AG04449 (cell line): ENCODE data around the gene MAP3K21.

Experiments used
- CTCF ChIA-PET: fragments of 350-600 bp; formaldehyde crosslinking; extraction: SDS; loops from one replicate; lab custom pipeline; 2021; ENCODE audit warnings: antibody characterized with exemption; lab: Yijun Ruan, JAX
- POLR2A ChIA-PET: fragments of 400-600, 350-600 bp; formaldehyde crosslinking; extraction: SDS; loops from one replicate; lab custom pipeline; 2020; ENCODE audit warnings: antibody characterized with exemption, inconsistent platforms; lab: Yijun Ruan, JAX
- DNase-seq: peaks from one replicate; pipeline ENCODE4 v3.0.0-alpha.2; 2010; ENCODE audit warnings: low read depth, low spot score
- H3K4me3 ChIP-seq: 2 replicates; pipeline ENCODE4 v1.5.1; 2011; ENCODE audit warnings: low read depth, mild to moderate bottlenecking, control low read depth, low read length
- TF ChIP-seq, protein P1 (sequence below): IDR thresholded peaks from one replicate; pipeline ENCODE4 v1.5.1; 2011; ENCODE audit warnings: mild to moderate bottlenecking, moderate library complexity, low read length, control low read depth, inconsistent platforms; ENCODE audit not compliant: insufficient read depth; ENCODE audit errors: missing control alignments

MAP3K21 gene

DNA sequence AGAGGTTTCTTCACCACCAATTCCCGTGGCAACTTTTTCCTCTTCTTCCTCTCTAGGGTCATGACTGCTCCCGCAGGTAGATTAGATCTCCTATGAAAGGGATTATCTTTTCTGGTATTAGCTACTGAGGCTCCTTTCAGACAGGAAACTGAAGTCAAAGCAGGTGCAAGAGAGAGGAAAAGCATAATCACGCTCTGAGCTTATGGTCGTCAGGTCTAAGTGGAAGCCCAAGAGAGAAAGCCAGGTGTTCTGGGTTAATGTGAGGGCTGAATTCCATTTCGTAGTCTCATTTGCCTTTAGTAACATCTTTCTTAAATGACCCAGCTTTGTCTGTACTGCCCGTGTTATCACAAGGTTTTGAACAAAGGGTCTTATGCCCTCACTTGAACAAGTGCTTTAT is 8.3 kb upstream of the MAP3K21 start:
- H3K4me3 ChIP-seq, result no peak overlapping the region
- ChIA-PET POLR2A (no interaction called here), CTCF (no interaction called here)
- TF ChIP-seq, protein P1, sequence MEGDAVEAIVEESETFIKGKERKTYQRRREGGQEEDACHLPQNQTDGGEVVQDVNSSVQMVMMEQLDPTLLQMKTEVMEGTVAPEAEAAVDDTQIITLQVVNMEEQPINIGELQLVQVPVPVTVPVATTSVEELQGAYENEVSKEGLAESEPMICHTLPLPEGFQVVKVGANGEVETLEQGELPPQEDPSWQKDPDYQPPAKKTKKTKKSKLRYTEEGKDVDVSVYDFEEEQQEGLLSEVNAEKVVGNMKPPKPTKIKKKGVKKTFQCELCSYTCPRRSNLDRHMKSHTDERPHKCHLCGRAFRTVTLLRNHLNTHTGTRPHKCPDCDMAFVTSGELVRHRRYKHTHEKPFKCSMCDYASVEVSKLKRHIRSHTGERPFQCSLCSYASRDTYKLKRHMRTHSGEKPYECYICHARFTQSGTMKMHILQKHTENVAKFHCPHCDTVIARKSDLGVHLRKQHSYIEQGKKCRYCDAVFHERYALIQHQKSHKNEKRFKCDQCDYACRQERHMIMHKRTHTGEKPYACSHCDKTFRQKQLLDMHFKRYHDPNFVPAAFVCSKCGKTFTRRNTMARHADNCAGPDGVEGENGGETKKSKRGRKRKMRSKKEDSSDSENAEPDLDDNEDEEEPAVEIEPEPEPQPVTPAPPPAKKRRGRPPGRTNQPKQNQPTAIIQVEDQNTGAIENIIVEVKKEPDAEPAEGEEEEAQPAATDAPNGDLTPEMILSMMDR, result no peak
- DNase-seq, result no peak

DNA sequence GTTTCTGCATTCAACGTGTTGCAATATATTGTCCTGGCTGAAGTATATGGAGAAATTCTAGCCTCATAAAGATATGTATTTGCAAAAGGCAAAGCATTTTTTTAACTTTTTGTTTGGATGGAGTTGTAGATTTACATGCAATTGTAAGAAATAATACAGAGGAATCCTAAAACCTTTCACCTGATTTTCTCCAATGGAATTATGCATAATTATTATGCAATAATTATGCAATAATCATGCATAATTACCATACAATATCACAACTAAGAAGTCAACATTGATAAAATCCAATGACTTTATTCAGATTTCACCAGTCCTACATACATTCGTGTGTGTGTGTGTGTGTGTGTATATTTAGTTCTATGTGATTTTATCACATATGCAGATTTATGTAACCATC is 7.5 kb upstream of the MAP3K21 start:
- CTCF ChIA-PET, result no interaction called here
- no peak for DNase-seq
- no peak overlapping the region for H3K4me3 ChIP-seq
- TF ChIP-seq, protein P1, result no peak
- POLR2A ChIA-PET, result no interaction called here

DNA sequence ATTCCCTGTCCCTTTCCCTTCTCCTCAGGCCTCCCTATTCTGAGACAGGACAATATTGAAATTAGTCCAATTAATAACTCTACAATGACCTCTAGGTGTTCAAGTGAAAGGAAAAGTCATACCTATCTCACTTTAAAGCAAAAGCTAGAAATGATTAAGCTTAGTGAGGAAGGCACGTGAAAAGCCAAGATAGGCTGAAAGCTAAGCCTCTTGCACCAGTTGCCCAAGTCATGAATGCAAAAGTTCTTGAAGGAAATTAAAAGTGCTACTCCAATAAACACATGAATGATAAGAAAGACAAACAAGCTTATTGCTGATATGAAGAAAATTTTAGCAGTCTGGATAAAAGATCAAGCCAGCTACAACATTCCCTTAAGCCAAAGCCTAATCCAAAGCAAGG is 3.8 kb upstream of the MAP3K21 start:
- TF ChIP-seq, protein P1, result no peak
- POLR2A ChIA-PET, result no interaction called here
- DNase-seq, result no peak
- CTCF ChIA-PET, result interaction anchor here (1.2 kb wide), 1 partner anchor 17 kb away, joined by 6 read pairs; no protein-coding TSS in a partner anchor
- H3K4me3 ChIP-seq, result no peak overlapping the region

DNA sequence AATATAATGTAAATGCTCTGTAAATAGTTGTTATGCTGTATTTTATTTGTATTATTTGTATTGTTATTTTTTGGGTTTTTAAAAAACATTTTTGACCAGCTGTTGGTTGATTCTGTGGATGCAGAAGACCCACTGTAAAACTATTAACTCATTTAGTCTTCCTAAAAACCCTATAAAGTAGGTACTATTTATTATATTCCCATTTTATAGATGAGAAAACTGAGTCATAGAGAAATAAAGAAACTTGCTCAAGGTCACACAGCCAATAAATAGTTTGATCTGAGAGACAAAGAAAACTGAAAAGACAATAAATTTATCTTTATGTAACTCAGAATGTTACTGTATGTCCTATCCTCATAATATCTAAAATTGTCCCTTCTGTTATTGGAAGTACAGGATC is 1.2 kb upstream of the MAP3K21 start:
- ChIA-PET CTCF (interaction anchor here (1.3 kb wide), 1 partner anchor 38 kb away, joined by 3 read pairs; no protein-coding TSS in a partner anchor), POLR2A (no interaction called here)
- TF ChIP-seq, protein P1, result no peak
- no peak for DNase-seq
- H3K4me3 ChIP-seq, result no peak overlapping the region

DNA sequence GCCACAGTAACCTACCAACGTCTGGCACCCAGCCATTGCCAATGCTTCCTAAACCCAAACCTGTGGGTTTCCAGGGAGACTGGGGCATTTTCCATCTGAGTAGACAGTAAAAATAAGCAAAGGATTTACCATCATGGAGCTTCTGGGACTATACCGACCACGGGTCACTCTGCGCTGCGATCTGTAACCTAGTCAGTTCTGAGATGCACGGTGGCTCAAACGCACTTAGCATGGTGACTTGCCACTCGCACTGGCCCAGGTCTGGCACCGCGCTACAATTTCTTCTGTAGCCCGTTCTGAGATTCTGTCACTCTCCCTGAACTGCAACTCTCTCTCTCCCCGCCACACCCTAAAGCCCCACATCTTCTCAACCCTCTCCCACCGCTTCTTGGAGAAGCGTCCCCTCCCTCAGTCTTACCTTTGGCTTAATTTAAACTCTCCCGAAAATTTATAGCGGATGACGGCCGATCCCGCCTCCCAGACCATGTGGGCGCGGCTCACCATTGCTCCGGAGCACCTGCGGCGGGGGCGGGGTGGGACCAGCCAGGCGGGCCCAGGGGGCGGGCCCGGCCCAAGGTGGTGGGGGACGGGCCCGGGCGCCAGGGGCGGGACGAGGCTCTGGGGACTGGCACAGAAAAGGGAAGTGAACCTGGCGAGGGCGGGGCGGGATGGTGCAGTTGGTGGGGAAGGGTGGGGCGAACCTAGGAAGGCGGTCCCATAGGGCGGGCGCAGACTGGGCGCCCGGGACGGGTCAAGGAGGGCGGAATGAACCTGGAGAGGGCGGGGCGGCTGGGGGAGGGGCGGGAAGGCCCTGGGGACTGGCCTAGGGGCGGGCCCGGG is 493 bp upstream of the MAP3K21 start:
- peak overlapping the region; percentile 8; the same call in 1 of the 2 replicates for H3K4me3 ChIP-seq
- no peak for DNase-seq
- POLR2A ChIA-PET, result no interaction called here
- CTCF ChIA-PET, result no interaction called here
- TF ChIP-seq, protein P1, result no peak

DNA sequence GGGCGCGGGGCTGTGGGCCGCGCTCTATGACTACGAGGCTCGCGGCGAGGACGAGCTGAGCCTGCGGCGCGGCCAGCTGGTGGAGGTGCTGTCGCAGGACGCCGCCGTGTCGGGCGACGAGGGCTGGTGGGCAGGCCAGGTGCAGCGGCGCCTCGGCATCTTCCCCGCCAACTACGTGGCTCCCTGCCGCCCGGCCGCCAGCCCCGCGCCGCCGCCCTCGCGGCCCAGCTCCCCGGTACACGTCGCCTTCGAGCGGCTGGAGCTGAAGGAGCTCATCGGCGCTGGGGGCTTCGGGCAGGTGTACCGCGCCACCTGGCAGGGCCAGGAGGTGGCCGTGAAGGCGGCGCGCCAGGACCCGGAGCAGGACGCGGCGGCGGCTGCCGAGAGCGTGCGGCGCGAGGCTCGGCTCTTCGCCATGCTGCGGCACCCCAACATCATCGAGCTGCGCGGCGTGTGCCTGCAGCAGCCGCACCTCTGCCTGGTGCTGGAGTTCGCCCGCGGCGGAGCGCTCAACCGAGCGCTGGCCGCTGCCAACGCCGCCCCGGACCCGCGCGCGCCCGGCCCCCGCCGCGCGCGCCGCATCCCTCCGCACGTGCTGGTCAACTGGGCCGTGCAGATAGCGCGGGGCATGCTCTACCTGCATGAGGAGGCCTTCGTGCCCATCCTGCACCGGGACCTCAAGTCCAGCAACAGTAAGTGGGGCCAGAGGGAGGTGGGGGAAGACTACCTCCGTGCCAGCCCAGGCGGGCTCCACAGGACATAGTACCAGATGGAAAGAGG is 808 bp downstream of the MAP3K21 start:
- DNase-seq, result no peak
- H3K4me3 ChIP-seq, result peak overlapping the region; percentile 51
- ChIA-PET CTCF (no interaction called here), POLR2A (interaction anchor here (0.5 kb wide), 1 partner anchor 247 kb away, joined by 3 read pairs; no protein-coding TSS in a partner anchor)
- TF ChIP-seq, protein P1, result no peak
